ENCODE data around the gene LRRIQ1.
"Not testable (repeated sequence)": the region's sequence is repeated elsewhere in the genome, so short reads cannot be mapped to it uniquely, and the experiment has no call there.

LRRIQ1 gene

DNA sequence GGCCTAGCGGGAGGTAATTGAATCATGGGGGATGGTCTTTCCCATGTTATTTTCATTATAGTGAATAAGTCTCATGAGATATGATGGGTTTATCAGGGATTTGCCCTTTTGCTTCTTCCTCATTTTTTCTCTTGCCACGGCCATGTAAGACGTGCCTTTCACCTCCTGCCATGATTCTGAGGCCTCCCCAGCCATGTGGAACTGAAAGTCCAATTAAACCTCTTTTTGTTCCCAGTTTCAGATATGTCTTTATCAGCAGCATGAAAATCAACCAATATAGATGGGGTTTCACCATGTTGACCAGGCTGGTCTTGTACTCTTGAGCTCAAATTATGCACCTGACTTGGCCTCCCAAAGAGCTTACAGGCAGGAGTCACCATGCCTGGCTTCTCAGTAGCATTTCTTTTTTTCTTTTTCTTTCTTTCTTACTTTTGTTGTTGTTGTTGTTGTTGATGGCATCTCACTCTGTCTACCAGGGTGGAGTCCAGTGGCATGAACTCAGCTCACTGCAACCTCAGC is 33.3 kb upstream of the LRRIQ1 start:
- no peak overlapping the region for H3K4me3 ChIP-seq (ENCODE audit: low read depth, low read length)
- DNase-seq (ENCODE audit: low read depth) = no peak
- TF ChIP-seq, protein P1, sequence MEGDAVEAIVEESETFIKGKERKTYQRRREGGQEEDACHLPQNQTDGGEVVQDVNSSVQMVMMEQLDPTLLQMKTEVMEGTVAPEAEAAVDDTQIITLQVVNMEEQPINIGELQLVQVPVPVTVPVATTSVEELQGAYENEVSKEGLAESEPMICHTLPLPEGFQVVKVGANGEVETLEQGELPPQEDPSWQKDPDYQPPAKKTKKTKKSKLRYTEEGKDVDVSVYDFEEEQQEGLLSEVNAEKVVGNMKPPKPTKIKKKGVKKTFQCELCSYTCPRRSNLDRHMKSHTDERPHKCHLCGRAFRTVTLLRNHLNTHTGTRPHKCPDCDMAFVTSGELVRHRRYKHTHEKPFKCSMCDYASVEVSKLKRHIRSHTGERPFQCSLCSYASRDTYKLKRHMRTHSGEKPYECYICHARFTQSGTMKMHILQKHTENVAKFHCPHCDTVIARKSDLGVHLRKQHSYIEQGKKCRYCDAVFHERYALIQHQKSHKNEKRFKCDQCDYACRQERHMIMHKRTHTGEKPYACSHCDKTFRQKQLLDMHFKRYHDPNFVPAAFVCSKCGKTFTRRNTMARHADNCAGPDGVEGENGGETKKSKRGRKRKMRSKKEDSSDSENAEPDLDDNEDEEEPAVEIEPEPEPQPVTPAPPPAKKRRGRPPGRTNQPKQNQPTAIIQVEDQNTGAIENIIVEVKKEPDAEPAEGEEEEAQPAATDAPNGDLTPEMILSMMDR (IDR thresholded peaks at IDR 0.05; ENCODE audit: low read depth, low read length, missing control alignments) = no peak

DNA sequence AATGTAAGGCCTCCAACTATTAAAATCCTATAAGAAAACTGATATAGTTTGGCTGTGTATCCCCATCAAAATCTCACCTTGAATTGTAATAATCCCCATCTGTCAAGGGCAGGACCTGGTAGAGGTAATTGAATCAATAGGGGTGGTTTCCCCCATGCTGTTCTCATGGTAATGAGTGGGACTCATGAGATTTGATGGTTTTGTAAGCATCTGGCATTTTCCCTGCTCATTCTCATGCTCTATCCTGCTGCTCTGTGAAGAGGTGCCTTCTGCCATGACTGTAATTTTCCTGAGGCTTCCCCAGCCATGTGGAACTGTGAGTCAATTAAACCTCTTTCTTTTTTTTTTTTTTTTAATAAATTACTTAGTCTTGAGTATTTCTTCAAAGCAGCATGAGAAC is 31.9 kb upstream of the LRRIQ1 start:
- DNase-seq (ENCODE audit: low read depth) = no peak
- H3K4me3 ChIP-seq (ENCODE audit: low read depth, low read length) = no peak overlapping the region
- TF ChIP-seq, protein P1 (IDR thresholded peaks at IDR 0.05; ENCODE audit: low read depth, low read length, missing control alignments) = no peak

DNA sequence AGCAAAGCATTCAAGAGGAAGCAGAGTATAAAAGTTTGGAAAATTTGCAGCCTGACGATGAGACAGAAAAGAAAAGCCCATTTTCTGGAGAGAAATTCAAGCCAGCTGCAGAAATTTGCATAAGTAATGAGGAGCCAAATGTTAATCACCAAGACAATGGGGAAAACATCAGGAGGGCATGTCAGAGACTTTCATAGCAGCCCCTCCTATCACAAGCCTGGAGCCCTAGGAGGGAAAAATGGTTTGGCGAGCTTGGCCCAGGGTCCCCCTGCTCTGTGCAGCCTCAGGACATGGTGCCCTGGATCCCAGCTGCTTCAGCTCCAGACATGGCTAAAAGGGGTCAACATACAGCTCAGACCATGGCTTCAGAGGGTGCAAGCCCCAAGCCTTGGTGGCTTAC is 31.1 kb upstream of the LRRIQ1 start:
- DNase-seq (ENCODE audit: low read depth); H3K4me3 ChIP-seq (ENCODE audit: low read depth, low read length): not testable (repeated sequence)

DNA sequence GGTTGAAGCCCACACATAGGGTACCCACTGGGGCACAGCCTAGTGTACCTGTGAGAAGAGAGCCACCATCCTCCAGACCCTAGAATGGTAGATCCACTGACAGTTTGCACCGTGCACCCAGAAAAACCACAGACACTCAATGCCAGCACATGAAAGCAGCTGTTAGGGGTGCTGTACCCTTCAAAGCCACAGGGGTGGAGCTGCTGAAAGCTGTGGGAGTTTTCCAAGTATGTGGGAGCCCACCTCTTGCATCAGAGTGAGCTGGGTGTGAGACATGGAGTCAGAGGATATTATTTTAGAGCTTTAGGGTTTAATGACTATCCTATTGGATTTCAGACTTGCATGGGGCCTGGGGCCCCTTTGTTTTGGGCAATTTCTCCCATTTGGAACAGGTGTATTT is 30.5 kb upstream of the LRRIQ1 start:
- TF ChIP-seq, protein P1 (IDR thresholded peaks at IDR 0.05; ENCODE audit: low read depth, low read length, missing control alignments) = no peak
- no peak for DNase-seq (ENCODE audit: low read depth)
- H3K4me3 ChIP-seq (ENCODE audit: low read depth, low read length) = no peak overlapping the region

DNA sequence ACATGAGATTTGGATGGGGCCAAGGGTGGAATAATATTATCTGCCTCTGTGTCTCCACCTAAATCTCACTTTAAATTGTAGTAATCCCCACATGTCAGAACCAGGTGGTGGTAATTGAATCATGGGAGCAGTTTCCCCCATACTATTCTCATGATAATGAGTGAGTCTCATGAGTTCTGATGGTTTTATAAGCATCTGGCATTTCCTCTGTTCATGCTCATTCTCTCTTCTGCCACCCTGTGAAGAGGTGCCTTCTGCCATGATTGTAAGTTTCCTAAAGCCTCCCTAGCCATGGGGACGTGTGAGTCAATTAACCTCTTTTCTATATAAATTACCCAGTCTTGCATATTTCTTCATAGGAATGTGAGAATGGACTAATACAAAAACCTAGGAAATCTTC is 29.9 kb upstream of the LRRIQ1 start:
- no peak overlapping the region for H3K4me3 ChIP-seq (ENCODE audit: low read depth, low read length)
- no peak for DNase-seq (ENCODE audit: low read depth)

DNA sequence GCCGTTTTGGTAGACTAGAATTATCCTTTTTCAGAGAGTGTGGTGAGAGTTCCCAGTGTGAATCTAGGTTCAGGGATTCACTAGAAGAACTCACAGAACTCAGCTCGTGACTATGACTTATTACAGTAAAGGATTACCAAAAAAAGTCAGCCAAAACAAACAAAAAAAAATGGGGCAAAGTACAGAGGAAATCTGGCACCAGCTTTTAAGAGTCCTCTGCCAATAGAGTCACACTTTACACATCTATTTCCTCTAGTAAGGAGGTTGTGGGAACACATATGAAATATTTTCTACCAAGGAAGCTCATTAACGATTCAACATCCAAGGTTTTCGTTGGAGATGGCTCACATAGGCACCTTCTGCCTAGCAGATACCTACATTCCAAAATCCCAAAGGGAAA is 28.3 kb upstream of the LRRIQ1 start:
- TF ChIP-seq, protein P1 (IDR thresholded peaks at IDR 0.05; ENCODE audit: low read depth, low read length, missing control alignments) = no peak
- DNase-seq (ENCODE audit: low read depth) = no peak
- no peak overlapping the region for H3K4me3 ChIP-seq (ENCODE audit: low read depth, low read length)

More for the DNA sequence above, 29.9 kb upstream of the LRRIQ1 start:
- TF ChIP-seq, protein P1 (IDR thresholded peaks at IDR 0.05; ENCODE audit: low read depth, low read length, missing control alignments) = no peak

DNA sequence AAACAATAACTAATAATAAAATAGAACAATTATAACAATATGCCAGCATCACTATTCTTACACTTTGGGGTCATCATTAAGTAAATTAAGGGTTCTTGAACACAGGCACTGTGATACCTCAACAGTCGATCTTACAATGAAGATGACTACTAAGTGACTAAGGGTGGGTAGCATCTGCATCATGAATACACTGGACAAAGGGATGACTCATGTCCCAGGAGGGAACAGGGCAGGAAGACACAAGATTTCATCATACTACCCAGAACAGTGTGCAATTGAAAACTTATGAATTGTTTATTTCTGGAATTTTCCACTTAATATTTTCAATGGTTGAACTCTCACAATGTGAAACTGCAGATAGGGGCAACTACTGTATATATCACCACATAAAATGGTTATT is 19.7 kb upstream of the LRRIQ1 start:
- no peak for DNase-seq (ENCODE audit: low read depth)
- no peak overlapping the region for H3K4me3 ChIP-seq (ENCODE audit: low read depth, low read length)
- TF ChIP-seq, protein P1 (IDR thresholded peaks at IDR 0.05; ENCODE audit: low read depth, low read length, missing control alignments) = no peak
